Measurements from ENCODE around the gene SETDB2. TPM values are rescaled to one million over a fixed set of nuclear protein-coding genes. Genes with fewer than 3 reads are reported as not detected.

SETDB2 gene
- total RNA-seq, 1 experiment from 2014 or later: 5.2 TPM

GRCh38 chr13:49439609-49440008 is 4.5 kb upstream of the SETDB2 start (continued):
- TF ChIP-seq CEBPB (IDR thresholded peaks at IDR 0.05; ENCODE audit: low read depth) (no peak), POLR2AphosphoS5 (IDR thresholded peaks at IDR 0.05; ENCODE audit: low read depth, low read length) (no peak)

- no peak overlapping the region for H3K4me2 ChIP-seq (ENCODE audit: low read length)
- no peaks in the 10 kb centered on the region for H3K9me3 ChIP-seq (ENCODE audit: control insufficient read depth in 1 of 2, insufficient read depth in 1 of 2, low read depth in 1 of 2, low read length in 2 of 2)
- H3K36me3 ChIP-seq (ENCODE audit: control insufficient read depth in 1 of 2, insufficient read depth in 2 of 2, low read length in 2 of 2): no peaks in the 10 kb centered on the region
- intact Hi-C loops (cut with micrococcal nuclease): loop anchor here (10.0 kb wide), 1 partner anchor 163 kb away; no protein-coding TSS in a partner anchor
- ChIA-PET RAD21 (ENCODE audit: low non-redundant PET in 1 of 2, low total read pairs in 2 of 2, uncharacterized antibody in 2 of 2, unreplicated experiment in 2 of 2) (no interaction called here), POLR2A (no interaction called here), CTCF (no interaction called here)
- H3K9ac ChIP-seq (ENCODE audit: low read length): no peak overlapping the region
- H2AFZ ChIP-seq (ENCODE audit: low read depth, low read length, poor library complexity, severe bottlenecking): no peak overlapping the region
- H3K79me2 ChIP-seq (ENCODE audit: insufficient read depth, low read length): peaks cover 3% of the 10 kb centered on the region
- H3K27ac ChIP-seq (ENCODE audit: low read depth, low read length): no peak overlapping the region
- DNase-seq (ENCODE audit: low read depth, low spot score) (no peak), ATAC-seq (no peak)
- BruUV-seq (replicated peaks): no TSS peak
- TF ChIP-seq CBX3 (IDR thresholded peaks at IDR 0.05; ENCODE audit: low read depth) (no peak), CEBPB (IDR thresholded peaks at IDR 0.05; ENCODE audit: low read depth) (no peak), FOSL1 (IDR thresholded peaks at IDR 0.05; ENCODE audit: low read depth) (no peak), ZBTB33 (IDR thresholded peaks at IDR 0.05; ENCODE audit: extremely low read depth, insufficient replicate concordance, low read length) (no peak), POLR2AphosphoS5 (IDR thresholded peaks at IDR 0.05; ENCODE audit: low read depth, low read length) (no peak), RAD21 (IDR thresholded peaks at IDR 0.05; ENCODE audit: low read depth) (no peak)
- no peak overlapping the region for H3K4me3 ChIP-seq (replicated peaks in 1 of 2; ENCODE audit: low read depth in 1 of 2, low read length in 2 of 2)
- no peaks in the 10 kb centered on the region for H4K20me1 ChIP-seq (ENCODE audit: insufficient read depth)
- peaks cover 6 to 12% of the 10 kb centered on the region in 2 experiments; a peak in 3 of 4 replicates for H3K4me1 ChIP-seq (ENCODE audit: control insufficient read depth in 1 of 2, insufficient read depth in 2 of 2, low read length in 2 of 2)
- H3K9me2 ChIP-seq (ENCODE audit: insufficient read depth): no peaks in the 10 kb centered on the region
- no peaks in the 10 kb centered on the region for H3K27me3 ChIP-seq (ENCODE audit: insufficient read depth, low read length)
Measured at GRCh38 chr13:49441312-49441711, 2.8 kb upstream of the SETDB2 start.
